CD4-positive, alpha-beta T cell (primary cell): ENCODE results near the gene MAPKAP1. TPM values are rescaled to one million over a fixed set of nuclear protein-coding genes. Genes with fewer than 3 reads are reported as not detected.
A peak's percentile ranks its signal among the peaks of the same experiment; 100 is the strongest.

Source experiments
- ATAC-seq: fragments of 200-7000 bp; cut with Tn5 transposase; one replicate; pipeline ENCODE4 v1.10.0; 2022; ENCODE audit warnings: mild to moderate bottlenecking; ENCODE audit not compliant: poor library complexity
- CTCF ChIA-PET: fragments of 350-600 bp; sonication (Branson Sonifier 250); formaldehyde crosslinking; loops from one replicate; lab custom pipeline; 2021; ENCODE audit warnings: antibody characterized with exemption, inconsistent platforms; lab: Charles Lee
- POLR2A ChIA-PET: fragments of 350-600 bp; sonication (Branson Sonifier 250); formaldehyde crosslinking; loops from one replicate; lab custom pipeline; 2021; ENCODE audit warnings: antibody characterized with exemption, inconsistent platforms; lab: Charles Lee
- DNase-seq, 14 experiments: peaks; one replicate each; pipeline ENCODE4 v3.0.0-alpha.2; 2013 to 2020; ENCODE audit warnings: mixed read lengths in 2 of 14
- H3K27ac ChIP-seq, 2 donors: one replicate each; pipeline versions ENCODE4 v1.5.1 to v1.7.0; 2013; ENCODE audit warnings: low read length in 2 of 2, low read depth in 1 of 2, mild to moderate bottlenecking in 1 of 2
- H3K27me3 ChIP-seq, 2 experiments: 1 replicate in 1 of 2; 2 replicates in 1 of 2; pipeline versions ENCODE4 v1.6.1 to v1.7.0; 2013; ENCODE audit warnings: low read length in 2 of 2, control low read depth in 1 of 2, mild to moderate bottlenecking in 1 of 2, moderate library complexity in 1 of 2; ENCODE audit not compliant: insufficient read depth in 2 of 2, control insufficient read depth in 1 of 2
- H3K36me3 ChIP-seq: one replicate; pipeline ENCODE4 v1.6.1; 2013; ENCODE audit warnings: low read length, control low read depth; ENCODE audit not compliant: insufficient read depth
- H3K4me1 ChIP-seq: one replicate; pipeline ENCODE4 v1.6.1; 2013; ENCODE audit warnings: low read length, control low read depth; ENCODE audit not compliant: insufficient read depth
- H3K4me3 ChIP-seq: one replicate; pipeline ENCODE4 v1.5.1; 2013; ENCODE audit warnings: mild to moderate bottlenecking, low read length, moderate library complexity
- H3K9me3 ChIP-seq, 2 experiments: 1 replicate in 1 of 2; 2 replicates in 1 of 2; pipeline versions ENCODE4 v1.6.1 to v1.7.0; 2013; ENCODE audit warnings: low read length in 2 of 2, mild to moderate bottlenecking in 2 of 2, control low read depth in 1 of 2, moderate library complexity in 1 of 2; ENCODE audit not compliant: control insufficient read depth in 1 of 2, insufficient read depth in 1 of 2
- H3K27ac Mint-ChIP-seq: one replicate; pipeline ENCODE4 v1.8.0; 2020; ENCODE audit warnings: mixed read lengths
- H3K27me3 Mint-ChIP-seq: one replicate; pipeline ENCODE4 v1.8.0; 2021; ENCODE audit warnings: mixed read lengths
- H3K36me3 Mint-ChIP-seq: one replicate; pipeline ENCODE4 v1.8.0; 2021; ENCODE audit warnings: low read depth, mixed read lengths
- H3K4me1 Mint-ChIP-seq: one replicate; pipeline ENCODE4 v1.8.0; 2021; ENCODE audit warnings: low read depth, mixed read lengths
- H3K4me3 Mint-ChIP-seq: one replicate; pipeline ENCODE4 v1.8.0; 2020; ENCODE audit warnings: mild to moderate bottlenecking, mixed read lengths
- H3K9me3 Mint-ChIP-seq: one replicate; pipeline ENCODE4 v1.8.0; 2020; ENCODE audit warnings: mixed read lengths
- intact Hi-C, 2 experiments: fragments of 100-400 bp; cut with DNase I in 1 of 2; cut with micrococcal nuclease in 1 of 2; formaldehyde crosslinking; loops; one replicate each; pipeline versions ENCODE4 v1.15.1 to v1.9.0; 2023 to 2025; cut with DNase I, micrococcal nuclease
- total RNA-seq, 174 experiments: library from RNA in 2 of 174; stranded (reverse) in 2 of 174; gene quantifications; one replicate each; pipeline ENCODE4 v1.2.3 and lab custom pipeline; 2021 to 2026
- TF ChIP-seq, protein P1 (sequence below): fragments of 200-600 bp; IDR thresholded peaks from one replicate; pipeline ENCODE4 v1.8.0; 2022; ENCODE audit warnings: antibody characterized with exemption, mild to moderate bottlenecking

Gene MAPKAP1
- total RNA-seq, 2 experiments from 2014 or later, result 40.3 to 44.9 TPM

DNA sequence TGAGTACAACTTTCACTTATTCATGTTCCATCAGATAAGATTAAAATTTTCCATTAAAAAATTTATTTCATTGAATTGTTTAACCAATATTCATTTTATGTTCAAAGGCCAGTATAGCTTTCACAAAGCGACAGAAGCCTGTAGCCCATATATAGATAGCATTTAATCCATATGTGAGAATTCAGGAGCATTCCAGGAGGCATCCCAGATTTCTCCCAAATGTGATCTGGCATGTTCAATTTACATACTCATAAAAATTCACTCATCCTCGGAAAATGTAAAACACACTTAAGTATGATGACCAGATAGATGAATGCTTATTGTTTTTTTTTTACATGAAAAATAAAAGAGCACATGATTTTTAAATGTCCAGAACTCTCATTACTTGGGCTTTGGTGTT, 141.9 kb downstream of the MAPKAP1 start:
- ATAC-seq (no peak), DNase-seq (no peak)
- intact Hi-C loops, result loop anchor here in 1 of 2 experiments (10.0 kb wide), 1 partner anchor 280 kb away; no protein-coding TSS in a partner anchor
- Mint-ChIP-seq H3K27ac (no peak overlapping the region), H3K4me1 (peaks cover 14% of the 10 kb centered on the region), H3K9me3 (no peaks in the 10 kb centered on the region), H3K4me3 (no peak overlapping the region), H3K36me3 (peaks cover 4% of the 10 kb centered on the region), H3K27me3 (no peaks in the 10 kb centered on the region)
- TF ChIP-seq, protein P1, sequence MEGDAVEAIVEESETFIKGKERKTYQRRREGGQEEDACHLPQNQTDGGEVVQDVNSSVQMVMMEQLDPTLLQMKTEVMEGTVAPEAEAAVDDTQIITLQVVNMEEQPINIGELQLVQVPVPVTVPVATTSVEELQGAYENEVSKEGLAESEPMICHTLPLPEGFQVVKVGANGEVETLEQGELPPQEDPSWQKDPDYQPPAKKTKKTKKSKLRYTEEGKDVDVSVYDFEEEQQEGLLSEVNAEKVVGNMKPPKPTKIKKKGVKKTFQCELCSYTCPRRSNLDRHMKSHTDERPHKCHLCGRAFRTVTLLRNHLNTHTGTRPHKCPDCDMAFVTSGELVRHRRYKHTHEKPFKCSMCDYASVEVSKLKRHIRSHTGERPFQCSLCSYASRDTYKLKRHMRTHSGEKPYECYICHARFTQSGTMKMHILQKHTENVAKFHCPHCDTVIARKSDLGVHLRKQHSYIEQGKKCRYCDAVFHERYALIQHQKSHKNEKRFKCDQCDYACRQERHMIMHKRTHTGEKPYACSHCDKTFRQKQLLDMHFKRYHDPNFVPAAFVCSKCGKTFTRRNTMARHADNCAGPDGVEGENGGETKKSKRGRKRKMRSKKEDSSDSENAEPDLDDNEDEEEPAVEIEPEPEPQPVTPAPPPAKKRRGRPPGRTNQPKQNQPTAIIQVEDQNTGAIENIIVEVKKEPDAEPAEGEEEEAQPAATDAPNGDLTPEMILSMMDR, result no peak
- Histone ChIP-seq H3K27ac (no peak overlapping the region), H3K27me3 (no peaks in the 10 kb centered on the region), H3K4me1 (no peaks in the 10 kb centered on the region), H3K9me3 (no peaks in the 10 kb centered on the region), H3K36me3 (peaks cover 2% of the 10 kb centered on the region), H3K4me3 (no peak overlapping the region)
- ChIA-PET CTCF (interaction anchor here (0.7 kb wide), 1 partner anchor 741 kb away, joined by 3 read pairs; no protein-coding TSS in a partner anchor), POLR2A (no interaction called here)

DNA sequence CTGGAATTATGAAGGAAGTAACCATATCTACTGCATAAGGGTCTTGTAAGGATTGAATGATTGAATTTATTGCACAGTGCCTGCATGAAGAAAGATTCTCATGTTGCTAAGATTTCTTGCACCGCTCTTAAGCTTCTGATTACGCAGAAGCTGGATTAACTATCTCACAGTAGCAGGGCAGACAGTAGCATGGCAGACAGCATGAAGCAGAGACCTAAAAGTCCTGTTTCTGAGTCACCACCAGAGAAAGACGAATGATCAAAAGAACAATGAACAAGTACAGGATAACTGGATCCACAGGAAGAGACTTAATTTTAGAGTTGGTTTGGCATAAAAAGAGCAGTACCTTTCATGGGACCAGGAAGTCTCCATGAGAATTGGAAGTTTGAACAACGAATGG, 142.4 kb downstream of the MAPKAP1 start:
- Mint-ChIP-seq H3K4me1 (peaks cover 14% of the 10 kb centered on the region), H3K27me3 (no peaks in the 10 kb centered on the region), H3K9me3 (no peaks in the 10 kb centered on the region), H3K27ac (no peak overlapping the region), H3K36me3 (peaks cover 2% of the 10 kb centered on the region), H3K4me3 (no peak overlapping the region)
- no peaks in the 10 kb centered on the region for H3K4me1 ChIP-seq
- ChIA-PET POLR2A (no interaction called here), CTCF (no interaction called here)
- no peaks in the 10 kb centered on the region for H3K27me3 ChIP-seq
- no peak overlapping the region for H3K27ac ChIP-seq
- peaks cover 2% of the 10 kb centered on the region for H3K36me3 ChIP-seq
- no peak for ATAC-seq
- TF ChIP-seq, protein P1, result no peak
- intact Hi-C loops, result loop anchor here in 1 of 2 experiments (5.0 to 10.0 kb wide), 2 partner anchors 280 to 923 kb away; no protein-coding TSS in a partner anchor
- no peak for DNase-seq
- no peaks in the 10 kb centered on the region for H3K9me3 ChIP-seq
- H3K4me3 ChIP-seq, result no peak overlapping the region

GRCh38 chr9:125561509-125562148, 145.4 kb downstream of the MAPKAP1 start:
- Histone ChIP-seq H3K27me3 (no peaks in the 10 kb centered on the region), H3K36me3 (peaks cover 11% of the 10 kb centered on the region), H3K4me3 (no peak overlapping the region), H3K9me3 (no peaks in the 10 kb centered on the region), H3K27ac (no peak overlapping the region), H3K4me1 (no peaks in the 10 kb centered on the region)
- Mint-ChIP-seq H3K4me1 (peaks cover 14% of the 10 kb centered on the region), H3K27me3 (no peaks in the 10 kb centered on the region), H3K36me3 (peaks cover 23% of the 10 kb centered on the region), H3K4me3 (no peak overlapping the region), H3K9me3 (no peaks in the 10 kb centered on the region), H3K27ac (peak overlapping the region; percentile 61)
- TF ChIP-seq, protein P1, result no peak
- DNase-seq (no peak), ATAC-seq (no peak)
- ChIA-PET CTCF (no interaction called here), POLR2A (no interaction called here)
- intact Hi-C loops, result loop anchor here in 1 of 2 experiments (5.0 to 10.0 kb wide), 2 partner anchors 283 to 926 kb away; no protein-coding TSS in a partner anchor
